NOMO-1 (cell line): ENCODE measurements around the gene PRPF40B.

Experiments used
- DNase-seq, 2 experiments: peaks; one replicate each; lab custom pipeline; 2025; ENCODE audit not compliant: unreplicated experiment in 2 of 2; lab: John Stamatoyannopoulos, UW

Gene PRPF40B

DNA sequence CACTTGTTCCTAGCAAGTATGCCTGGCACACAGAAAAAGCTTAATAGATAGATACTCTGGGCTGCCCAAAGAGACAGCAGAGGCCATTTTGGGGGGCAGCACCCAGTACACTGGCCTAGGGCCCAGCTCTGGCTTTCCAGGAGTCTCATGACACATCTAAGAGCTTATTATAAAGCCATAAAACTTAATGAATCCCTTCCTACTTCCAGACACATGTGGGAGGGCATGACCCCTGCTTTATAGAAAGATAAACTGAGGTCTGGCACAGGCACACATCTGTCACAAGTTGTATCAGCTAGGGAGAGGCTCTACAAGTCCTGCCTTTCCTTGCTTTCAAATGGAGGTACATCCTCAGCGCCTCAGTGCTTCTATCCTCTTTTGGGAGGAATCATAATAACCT is 56.7 kb downstream of the PRPF40B start:
- no peak for DNase-seq

GRCh38 chr12:49683599-49684309 is 60.4 kb downstream of the PRPF40B start:
- no peak for DNase-seq

DNA sequence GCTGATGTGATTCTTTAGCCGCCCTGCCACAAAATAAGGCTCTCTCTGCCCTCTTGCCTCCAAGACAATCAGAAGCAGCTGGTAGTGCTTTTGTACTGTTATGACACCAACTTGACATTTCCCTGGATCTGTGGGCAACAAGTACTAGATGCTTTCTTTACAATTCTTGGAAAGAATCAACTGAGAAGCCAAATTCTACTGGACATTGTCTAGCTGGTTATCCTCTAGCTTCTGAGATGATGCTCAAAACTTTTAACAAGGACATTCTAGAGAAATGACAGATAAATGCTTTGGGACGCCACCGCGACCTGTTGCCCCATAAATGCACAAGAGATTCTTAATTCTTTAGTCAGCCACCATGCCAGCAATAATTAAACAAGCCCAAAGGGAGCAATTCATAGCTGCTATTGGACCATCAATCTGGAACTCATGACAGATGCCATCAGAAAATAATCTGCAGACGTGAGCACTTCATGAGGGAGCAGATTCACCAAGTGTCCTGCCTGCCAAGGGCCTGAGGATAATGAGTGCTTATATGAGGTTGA is 61.0 kb downstream of the PRPF40B start:
- no peak for DNase-seq

DNA sequence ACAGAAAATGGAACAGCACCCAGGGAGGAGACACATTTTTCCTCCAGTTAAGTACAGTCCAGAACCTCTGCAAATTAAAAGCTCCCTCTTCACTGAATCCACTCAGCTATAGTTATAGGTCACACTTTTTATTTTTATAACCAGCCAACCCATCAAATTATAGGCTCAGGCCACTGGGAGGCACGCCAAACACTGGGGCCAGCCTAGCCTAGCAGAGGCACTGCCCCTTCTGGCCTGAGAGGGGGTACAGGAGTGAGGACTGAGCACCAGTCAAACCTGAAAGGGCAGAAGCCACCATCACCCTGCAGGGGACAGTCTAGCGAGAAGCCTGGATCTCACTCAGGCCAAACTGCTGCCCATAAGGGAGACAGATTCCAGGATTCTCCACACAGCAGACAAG is 64.6 kb downstream of the PRPF40B start:
- DNase-seq, result no peak

DNA sequence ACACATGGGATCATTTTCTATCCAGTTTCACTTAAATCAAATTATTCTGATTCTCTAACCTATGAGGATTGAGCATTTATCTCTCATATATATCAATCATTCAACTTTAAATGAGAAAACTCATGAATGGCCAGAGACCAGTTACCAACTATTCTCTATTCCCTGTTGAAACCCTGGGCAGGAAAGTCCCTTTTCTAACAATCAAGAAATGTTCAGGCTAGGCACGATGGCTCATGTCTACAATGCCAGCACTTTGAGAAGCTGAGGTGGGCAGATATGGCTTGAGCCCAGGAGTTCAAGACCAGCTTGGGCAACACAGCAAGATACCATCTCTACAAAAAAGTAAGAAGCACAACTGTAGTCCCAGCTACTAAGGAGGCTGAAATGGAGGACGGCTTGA is 65.9 kb downstream of the PRPF40B start:
- DNase-seq, result no peak

DNA sequence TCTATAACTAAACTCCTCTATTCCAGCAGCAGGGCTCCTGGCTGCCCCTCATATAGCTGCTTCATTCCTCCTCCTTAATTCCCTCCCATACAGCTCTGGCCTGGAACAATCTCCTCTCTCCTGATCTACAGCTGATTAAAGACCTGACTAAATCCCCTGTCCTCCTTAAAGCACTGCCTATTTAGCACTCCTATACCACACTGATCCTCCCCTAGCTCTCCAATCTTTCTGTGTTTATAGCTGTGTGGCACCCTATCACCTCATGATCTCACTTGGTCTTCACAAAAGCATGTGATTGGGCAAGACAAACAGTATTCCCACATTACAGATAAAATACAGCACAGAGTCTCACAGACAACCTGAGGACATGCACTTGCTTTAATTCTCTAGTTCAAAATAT is 66.4 kb downstream of the PRPF40B start:
- DNase-seq, result no peak

DNA sequence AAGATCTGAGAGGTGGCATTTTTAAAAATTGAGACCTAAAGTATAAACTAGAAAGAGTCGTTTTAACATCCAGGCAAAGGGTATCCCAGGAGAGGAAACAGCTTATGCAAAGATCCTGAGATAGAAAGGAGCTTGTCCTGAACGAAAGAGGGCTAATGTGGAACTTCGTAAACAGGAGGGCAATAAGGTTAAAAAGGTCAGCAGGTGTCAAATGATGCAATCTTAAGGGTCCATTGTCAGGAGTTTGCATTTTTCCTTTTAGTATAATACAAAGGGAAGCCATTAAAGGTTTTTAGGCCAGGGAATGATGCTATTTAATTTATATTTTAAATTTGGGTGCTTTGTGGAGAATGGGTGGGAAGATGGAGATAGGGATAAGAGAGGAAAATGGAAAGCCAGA is 69.5 kb downstream of the PRPF40B start:
- DNase-seq, result no peak

GRCh38 chr12:49693931-49694444 is 70.6 kb downstream of the PRPF40B start:
- no peak for DNase-seq
